ENCODE results near the gene PRR5L.

- no peak for TF ChIP-seq SP2 (tag by site-specific recombination; IDR thresholded peaks at IDR 0.05)
- no peak for TF ChIP-seq CTCF (tag by site-specific recombination; IDR thresholded peaks at IDR 0.05)
- TF ChIP-seq YY1 (tag by site-specific recombination; IDR thresholded peaks at IDR 0.05): no peak
- no peak for TF ChIP-seq ZNF292 (tag by site-specific recombination; IDR thresholded peaks at IDR 0.05; ENCODE audit: borderline replicate concordance, low read depth)
Measured at GRCh38 chr11:36313750-36314433, 17.8 kb downstream of the PRR5L start.

Measured in HEK293 (cell line).